ENCODE measurements around the gene MRO.

DNA sequence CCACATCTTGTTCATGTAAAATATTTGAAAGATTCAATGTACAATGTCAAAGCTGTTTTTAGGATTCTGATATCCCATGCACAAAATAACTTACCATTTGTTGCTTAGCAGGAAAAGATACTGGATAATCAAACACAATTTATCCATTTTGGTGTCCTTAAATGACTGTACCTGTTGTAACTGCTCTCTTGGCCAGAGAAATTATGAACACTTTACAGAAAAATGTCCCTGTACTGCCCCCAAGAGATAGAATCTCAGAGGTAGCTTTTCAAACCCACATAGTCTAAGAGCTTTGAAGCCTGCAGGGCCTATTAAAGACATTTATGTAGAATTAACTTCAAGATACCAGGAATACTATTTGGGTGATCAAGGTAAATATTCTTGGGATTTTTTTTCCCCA lies 46.9 kb upstream of the MRO start:
- TF ChIP-seq, protein P1, sequence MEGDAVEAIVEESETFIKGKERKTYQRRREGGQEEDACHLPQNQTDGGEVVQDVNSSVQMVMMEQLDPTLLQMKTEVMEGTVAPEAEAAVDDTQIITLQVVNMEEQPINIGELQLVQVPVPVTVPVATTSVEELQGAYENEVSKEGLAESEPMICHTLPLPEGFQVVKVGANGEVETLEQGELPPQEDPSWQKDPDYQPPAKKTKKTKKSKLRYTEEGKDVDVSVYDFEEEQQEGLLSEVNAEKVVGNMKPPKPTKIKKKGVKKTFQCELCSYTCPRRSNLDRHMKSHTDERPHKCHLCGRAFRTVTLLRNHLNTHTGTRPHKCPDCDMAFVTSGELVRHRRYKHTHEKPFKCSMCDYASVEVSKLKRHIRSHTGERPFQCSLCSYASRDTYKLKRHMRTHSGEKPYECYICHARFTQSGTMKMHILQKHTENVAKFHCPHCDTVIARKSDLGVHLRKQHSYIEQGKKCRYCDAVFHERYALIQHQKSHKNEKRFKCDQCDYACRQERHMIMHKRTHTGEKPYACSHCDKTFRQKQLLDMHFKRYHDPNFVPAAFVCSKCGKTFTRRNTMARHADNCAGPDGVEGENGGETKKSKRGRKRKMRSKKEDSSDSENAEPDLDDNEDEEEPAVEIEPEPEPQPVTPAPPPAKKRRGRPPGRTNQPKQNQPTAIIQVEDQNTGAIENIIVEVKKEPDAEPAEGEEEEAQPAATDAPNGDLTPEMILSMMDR (IDR thresholded peaks at IDR 0.05) = no peak
- no peak for TF ChIP-seq POLR2A (IDR thresholded peaks at IDR 0.05)

Measured in uterus (tissue), 2 donors.